GM12801 (cell line): ENCODE measurements around the gene RALGAPB.

Experiments
- TF ChIP-seq, protein P1 (sequence below): IDR thresholded peaks from one replicate; pipeline ENCODE4 v1.5.1; 2011; ENCODE audit warnings: control low read depth; ENCODE audit not compliant: insufficient read length; ENCODE audit errors: extremely low read depth

RALGAPB gene

DNA sequence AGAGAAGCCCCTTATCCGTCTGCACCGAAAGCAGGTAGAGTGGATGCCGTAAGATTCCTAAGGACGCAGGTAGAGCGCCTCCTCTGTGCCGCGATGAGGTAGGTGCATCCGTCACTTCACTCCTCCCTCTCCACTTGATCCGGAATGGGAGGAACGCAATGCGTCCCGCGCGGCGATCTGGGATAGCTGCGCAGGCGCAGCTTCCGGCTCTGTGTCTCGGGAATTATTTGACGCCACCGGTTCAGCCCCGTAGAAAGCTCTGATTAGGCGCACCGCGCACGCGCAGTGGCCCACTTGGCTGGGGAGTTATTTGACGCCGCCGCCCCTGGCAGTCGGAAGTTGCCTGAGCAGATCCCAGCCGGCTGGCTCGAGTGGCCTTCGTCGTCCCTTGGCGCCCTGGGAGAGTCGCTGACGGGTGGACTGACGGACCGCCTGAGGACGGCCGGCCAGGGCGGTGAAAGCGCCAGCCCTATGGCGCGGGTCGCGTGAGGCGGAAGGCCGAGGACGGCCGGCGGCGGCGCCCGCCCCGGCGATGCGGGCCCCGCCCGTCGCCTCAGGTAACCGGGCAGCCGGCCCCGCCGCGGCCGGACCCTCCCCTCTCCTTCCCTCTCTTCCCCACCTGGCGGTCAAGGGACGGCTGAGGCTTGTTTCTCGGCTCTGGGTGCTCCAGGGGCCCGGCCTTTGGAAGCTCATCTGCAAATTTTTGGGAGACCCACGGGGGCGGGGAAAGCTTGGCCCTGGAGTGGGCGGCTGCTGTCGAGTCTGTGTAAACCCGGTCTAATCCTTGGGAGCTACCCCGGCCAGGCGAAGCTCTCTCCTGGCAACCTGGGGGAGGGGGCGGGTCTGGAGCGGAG lies at the start of gene RALGAPB:
Gene RALGAPB, plus strand, starts transcription at position 331 of the 854 bp plus-strand sequence. CDS start 15,590 bp downstream, outside the sequence.
- TF ChIP-seq, protein P1, sequence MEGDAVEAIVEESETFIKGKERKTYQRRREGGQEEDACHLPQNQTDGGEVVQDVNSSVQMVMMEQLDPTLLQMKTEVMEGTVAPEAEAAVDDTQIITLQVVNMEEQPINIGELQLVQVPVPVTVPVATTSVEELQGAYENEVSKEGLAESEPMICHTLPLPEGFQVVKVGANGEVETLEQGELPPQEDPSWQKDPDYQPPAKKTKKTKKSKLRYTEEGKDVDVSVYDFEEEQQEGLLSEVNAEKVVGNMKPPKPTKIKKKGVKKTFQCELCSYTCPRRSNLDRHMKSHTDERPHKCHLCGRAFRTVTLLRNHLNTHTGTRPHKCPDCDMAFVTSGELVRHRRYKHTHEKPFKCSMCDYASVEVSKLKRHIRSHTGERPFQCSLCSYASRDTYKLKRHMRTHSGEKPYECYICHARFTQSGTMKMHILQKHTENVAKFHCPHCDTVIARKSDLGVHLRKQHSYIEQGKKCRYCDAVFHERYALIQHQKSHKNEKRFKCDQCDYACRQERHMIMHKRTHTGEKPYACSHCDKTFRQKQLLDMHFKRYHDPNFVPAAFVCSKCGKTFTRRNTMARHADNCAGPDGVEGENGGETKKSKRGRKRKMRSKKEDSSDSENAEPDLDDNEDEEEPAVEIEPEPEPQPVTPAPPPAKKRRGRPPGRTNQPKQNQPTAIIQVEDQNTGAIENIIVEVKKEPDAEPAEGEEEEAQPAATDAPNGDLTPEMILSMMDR: no peak

- TF ChIP-seq, protein P1: no peak
Measured at GRCh38 chr20:38423541-38423940, 49.1 kb upstream of the RALGAPB start.

GRCh38 chr20:38424401-38424800 lies 48.2 kb upstream of the RALGAPB start:
- TF ChIP-seq, protein P1: no peak

DNA sequence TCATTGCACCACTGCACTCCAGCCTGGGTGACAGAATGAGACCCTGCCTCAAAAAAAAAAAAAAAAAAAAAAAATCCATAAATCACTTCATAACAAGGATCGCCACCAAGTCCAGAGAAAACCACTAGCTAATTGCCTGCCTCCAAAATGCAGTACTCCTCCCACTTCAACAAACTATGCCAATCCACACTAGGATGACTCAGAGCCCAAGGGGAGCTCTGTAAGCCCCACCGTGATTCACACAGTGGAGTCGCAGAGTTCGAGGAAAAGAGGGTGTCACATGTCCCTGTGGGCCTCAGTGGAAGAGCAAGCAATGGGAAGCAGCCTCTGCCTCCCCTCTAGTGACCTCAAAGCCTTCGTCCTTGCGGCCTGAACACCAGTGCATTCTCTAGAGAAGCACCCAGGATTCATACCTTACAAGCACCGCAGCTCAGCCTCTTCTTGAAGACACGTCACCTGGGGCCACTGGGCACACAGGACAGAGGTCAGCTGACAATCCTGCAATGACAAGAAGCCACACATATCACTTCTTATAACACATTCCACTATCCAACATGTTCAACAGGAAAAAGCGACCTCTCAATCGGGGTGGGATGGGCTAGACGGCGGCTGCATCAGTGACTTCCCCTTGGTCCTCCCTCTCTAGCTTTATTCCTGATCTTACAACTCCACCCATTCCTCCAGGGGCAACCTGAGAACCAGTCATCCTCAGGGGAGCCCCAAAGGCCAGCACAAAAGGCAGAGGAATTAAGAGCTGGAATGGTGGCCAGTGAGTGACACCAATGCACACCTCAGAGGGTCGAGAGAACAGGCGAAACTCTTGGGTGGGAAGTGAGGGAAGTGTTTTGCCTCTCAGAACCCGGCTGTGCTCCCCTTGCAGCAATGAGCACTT lies 46.4 kb upstream of the RALGAPB start:
- TF ChIP-seq, protein P1: no peak

DNA sequence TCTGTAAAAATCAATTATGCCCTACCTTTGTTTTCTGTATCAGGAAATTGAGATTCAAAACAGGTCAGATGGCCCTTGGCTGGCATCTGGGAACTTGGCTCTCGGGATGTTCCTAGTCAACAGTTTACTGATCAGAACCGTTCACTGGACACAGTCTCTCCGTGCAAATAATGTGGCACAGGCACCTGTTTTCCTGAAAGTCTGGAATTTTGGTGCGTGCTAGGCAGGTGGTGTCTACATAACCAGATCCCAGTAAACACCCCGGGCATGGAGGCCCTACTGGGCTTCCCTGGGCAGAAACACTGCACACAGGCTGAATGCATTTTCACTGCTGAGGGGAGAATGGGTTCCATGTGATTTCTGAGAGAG lies 45.0 kb upstream of the RALGAPB start:
- TF ChIP-seq, protein P1: no peak

GRCh38 chr20:38428800-38429199 lies 43.8 kb upstream of the RALGAPB start:
- TF ChIP-seq, protein P1: no peak

DNA sequence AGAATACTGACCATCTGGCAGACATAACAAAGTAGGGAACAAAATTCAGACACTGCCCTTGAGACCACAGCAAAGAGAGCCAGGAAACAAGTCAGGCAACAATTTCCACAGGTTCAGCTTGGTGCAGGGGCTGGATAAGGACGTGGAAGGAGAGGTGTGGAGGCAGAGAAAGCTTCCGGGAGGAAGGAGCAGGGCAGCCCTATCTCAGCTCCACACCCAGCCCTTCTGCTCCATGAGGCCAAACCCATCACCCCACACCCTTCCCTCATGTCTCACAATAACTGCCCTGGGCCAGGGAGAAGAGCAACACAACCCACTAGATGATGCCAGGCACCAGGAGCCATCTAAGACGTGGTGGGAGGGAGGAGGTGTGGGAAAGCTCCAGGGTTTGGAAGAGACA lies 43.3 kb upstream of the RALGAPB start:
- TF ChIP-seq, protein P1: no peak
